Spleen (tissue), 7 donors: ENCODE results near the gene ARHGEF28.

Experiments used
- POLR2A ChIP-seq, 3 donors: fragments of 450-650 bp; IDR thresholded peaks; one replicate each; pipeline ENCODE4 v1.5.1; 2017; ENCODE audit warnings: antibody characterized with exemption in 3 of 3, mild to moderate bottlenecking in 1 of 3
- POLR2AphosphoS5 ChIP-seq, 3 donors: sonication (generic); formaldehyde crosslinking; IDR thresholded peaks; one replicate each; pipeline ENCODE4 v1.5.1; 2017; ENCODE audit warnings: antibody characterized with exemption in 3 of 3
- TF ChIP-seq, protein P1 (sequence below), 11 experiments: fragments of 200-600 bp in 7 of 11; fragments of 450-650 bp in 4 of 11; sonication (generic) in 4 of 11; IDR thresholded peaks in 8 of 11; conservative IDR thresholded peaks in 3 of 11; 1 replicate in 7 of 11; 2 replicates in 4 of 11; pipeline versions ENCODE4 v1.4.0 to v1.8.0; 2016 to 2021; ENCODE audit warnings: antibody characterized with exemption in 11 of 11, inconsistent platforms in 4 of 11, mild to moderate bottlenecking in 1 of 11
- donor health status: DM: no; HTN: no; CAD: no; lungs with moderate emphysema.
- donor health status: DM: no; HTN: no; CAD: no.
- donor health status: DM: no; HTN: no; CAD: no.

DNA sequence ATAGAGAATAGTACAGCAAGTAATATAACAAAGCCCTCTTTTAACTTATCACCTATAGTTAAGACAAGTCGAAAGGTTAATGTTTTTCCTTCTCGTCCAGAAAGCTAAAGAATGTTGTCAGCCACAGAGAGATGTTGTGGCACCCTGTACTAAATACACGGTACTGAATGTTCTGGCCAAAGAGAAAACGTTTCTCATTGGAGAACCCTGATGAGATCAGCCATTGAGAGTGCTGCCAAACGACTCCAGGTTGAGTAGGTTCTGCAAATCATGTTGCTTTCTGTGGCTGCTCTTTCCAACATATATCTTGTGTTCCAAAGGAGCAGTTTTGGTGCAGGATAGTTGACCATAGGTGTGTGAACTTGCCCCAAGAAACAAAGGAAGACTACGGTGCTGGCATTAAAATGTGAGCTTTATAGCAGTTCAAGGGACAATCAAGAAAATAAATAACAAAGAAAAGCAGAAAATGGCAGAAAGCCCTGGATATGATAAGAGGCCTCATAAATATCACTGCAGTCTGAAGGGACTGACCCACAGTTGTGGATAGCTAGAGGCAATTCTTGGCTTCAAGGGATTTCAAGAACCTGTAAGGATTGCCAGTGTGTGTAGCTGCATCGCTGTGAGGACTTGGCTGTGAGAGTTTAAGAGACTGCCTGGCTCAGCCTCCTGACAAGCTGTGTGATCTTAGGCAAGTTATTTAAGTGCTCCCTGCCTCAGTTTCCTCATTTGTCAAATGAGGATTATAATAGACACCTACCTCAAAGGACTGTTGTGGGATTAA, 102.7 kb downstream of the ARHGEF28 start:
- TF ChIP-seq, protein P1, sequence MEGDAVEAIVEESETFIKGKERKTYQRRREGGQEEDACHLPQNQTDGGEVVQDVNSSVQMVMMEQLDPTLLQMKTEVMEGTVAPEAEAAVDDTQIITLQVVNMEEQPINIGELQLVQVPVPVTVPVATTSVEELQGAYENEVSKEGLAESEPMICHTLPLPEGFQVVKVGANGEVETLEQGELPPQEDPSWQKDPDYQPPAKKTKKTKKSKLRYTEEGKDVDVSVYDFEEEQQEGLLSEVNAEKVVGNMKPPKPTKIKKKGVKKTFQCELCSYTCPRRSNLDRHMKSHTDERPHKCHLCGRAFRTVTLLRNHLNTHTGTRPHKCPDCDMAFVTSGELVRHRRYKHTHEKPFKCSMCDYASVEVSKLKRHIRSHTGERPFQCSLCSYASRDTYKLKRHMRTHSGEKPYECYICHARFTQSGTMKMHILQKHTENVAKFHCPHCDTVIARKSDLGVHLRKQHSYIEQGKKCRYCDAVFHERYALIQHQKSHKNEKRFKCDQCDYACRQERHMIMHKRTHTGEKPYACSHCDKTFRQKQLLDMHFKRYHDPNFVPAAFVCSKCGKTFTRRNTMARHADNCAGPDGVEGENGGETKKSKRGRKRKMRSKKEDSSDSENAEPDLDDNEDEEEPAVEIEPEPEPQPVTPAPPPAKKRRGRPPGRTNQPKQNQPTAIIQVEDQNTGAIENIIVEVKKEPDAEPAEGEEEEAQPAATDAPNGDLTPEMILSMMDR (IDR thresholded peaks at IDR 0.05 in 8 of 11, conservative IDR thresholded peaks at IDR 0.05 in 3 of 11), result no peak
- no peak for TF ChIP-seq POLR2A (IDR thresholded peaks at IDR 0.05)
- TF ChIP-seq POLR2AphosphoS5 (IDR thresholded peaks at IDR 0.05), result no peak
